Upper lobe of right lung (tissue), 1 donor: ENCODE data around the gene OSBPL10. TPM values are rescaled to one million over a fixed set of nuclear protein-coding genes. Genes with fewer than 3 reads are reported as not detected.

ENCODE experiments used
- ATAC-seq: fragments of 200-7000 bp; cut with Tn5 transposase; one replicate; pipeline ENCODE4 v1.9.1; 2020; ENCODE audit warnings: mild to moderate bottlenecking, moderate library complexity
- DNase-seq: peaks from one replicate; pipeline ENCODE4 v3.0.0-alpha.2; 2020
- H3K27ac ChIP-seq: fragments of 200-600 bp; one replicate; pipeline ENCODE4 v1.8.0; 2022
- H3K27me3 ChIP-seq: fragments of 200-600 bp; one replicate; pipeline ENCODE4 v1.8.0; 2022; ENCODE audit warnings: mild to moderate bottlenecking
- H3K36me3 ChIP-seq: fragments of 200-600 bp; one replicate; pipeline ENCODE4 v1.8.0; 2022
- H3K4me1 ChIP-seq: fragments of 200-600 bp; one replicate; pipeline ENCODE4 v1.8.0; 2022
- H3K4me3 ChIP-seq: fragments of 200-600 bp; one replicate; pipeline ENCODE4 v1.8.0; 2022; ENCODE audit warnings: mild to moderate bottlenecking
- H3K9me3 ChIP-seq: fragments of 200-600 bp; one replicate; pipeline ENCODE4 v1.8.0; 2022
- intact Hi-C: fragments of 100-400 bp; cut with DNase I; formaldehyde crosslinking; loops from one replicate; pipeline ENCODE4 v1.11.0; 2022
- total RNA-seq: library from RNA; stranded (reverse); fragmentation: NEBNext Ultra II Directional; extraction: Animal tissue kit (Norgen Biotek cat#: 25700); gene quantifications from one replicate; pipeline ENCODE4 v1.2.1, GENCODE V29; 2021
- TF ChIP-seq, protein P1 (sequence below): fragments of 200-600 bp; IDR thresholded peaks from one replicate; pipeline ENCODE4 v1.8.0; 2022; ENCODE audit warnings: antibody characterized with exemption
- donor health status: DM: no; HTN: yes; CAD: no; lungs with severe emphysema.

OSBPL10 gene
- total RNA-seq, 1 donor from 2014 or later: 30.8 TPM

GRCh38 chr3:31819441-31819840, 161.6 kb downstream of the OSBPL10 start:
- TF ChIP-seq, protein P1, sequence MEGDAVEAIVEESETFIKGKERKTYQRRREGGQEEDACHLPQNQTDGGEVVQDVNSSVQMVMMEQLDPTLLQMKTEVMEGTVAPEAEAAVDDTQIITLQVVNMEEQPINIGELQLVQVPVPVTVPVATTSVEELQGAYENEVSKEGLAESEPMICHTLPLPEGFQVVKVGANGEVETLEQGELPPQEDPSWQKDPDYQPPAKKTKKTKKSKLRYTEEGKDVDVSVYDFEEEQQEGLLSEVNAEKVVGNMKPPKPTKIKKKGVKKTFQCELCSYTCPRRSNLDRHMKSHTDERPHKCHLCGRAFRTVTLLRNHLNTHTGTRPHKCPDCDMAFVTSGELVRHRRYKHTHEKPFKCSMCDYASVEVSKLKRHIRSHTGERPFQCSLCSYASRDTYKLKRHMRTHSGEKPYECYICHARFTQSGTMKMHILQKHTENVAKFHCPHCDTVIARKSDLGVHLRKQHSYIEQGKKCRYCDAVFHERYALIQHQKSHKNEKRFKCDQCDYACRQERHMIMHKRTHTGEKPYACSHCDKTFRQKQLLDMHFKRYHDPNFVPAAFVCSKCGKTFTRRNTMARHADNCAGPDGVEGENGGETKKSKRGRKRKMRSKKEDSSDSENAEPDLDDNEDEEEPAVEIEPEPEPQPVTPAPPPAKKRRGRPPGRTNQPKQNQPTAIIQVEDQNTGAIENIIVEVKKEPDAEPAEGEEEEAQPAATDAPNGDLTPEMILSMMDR: no peak
- H3K36me3 ChIP-seq: no peaks in the 10 kb centered on the region
- no peaks in the 10 kb centered on the region for H3K9me3 ChIP-seq
- H3K27me3 ChIP-seq: no peaks in the 10 kb centered on the region
- DNase-seq: no peak
- no peak for ATAC-seq
- H3K27ac ChIP-seq: no peak overlapping the region
- no peak overlapping the region for H3K4me3 ChIP-seq
- H3K4me1 ChIP-seq: no peaks in the 10 kb centered on the region
- intact Hi-C loops: no loop called here

- Histone ChIP-seq H3K27me3 (no peaks in the 10 kb centered on the region), H3K9me3 (no peaks in the 10 kb centered on the region), H3K4me1 (no peaks in the 10 kb centered on the region), H3K36me3 (no peaks in the 10 kb centered on the region), H3K4me3 (no peak overlapping the region), H3K27ac (no peak overlapping the region)
- no peak for ATAC-seq
- TF ChIP-seq, protein P1: no peak
- intact Hi-C loops: no loop called here
- no peak for DNase-seq
These were observed 163.6 kb downstream of the OSBPL10 start for GRCh38 chr3:31817411-31817966.

DNA sequence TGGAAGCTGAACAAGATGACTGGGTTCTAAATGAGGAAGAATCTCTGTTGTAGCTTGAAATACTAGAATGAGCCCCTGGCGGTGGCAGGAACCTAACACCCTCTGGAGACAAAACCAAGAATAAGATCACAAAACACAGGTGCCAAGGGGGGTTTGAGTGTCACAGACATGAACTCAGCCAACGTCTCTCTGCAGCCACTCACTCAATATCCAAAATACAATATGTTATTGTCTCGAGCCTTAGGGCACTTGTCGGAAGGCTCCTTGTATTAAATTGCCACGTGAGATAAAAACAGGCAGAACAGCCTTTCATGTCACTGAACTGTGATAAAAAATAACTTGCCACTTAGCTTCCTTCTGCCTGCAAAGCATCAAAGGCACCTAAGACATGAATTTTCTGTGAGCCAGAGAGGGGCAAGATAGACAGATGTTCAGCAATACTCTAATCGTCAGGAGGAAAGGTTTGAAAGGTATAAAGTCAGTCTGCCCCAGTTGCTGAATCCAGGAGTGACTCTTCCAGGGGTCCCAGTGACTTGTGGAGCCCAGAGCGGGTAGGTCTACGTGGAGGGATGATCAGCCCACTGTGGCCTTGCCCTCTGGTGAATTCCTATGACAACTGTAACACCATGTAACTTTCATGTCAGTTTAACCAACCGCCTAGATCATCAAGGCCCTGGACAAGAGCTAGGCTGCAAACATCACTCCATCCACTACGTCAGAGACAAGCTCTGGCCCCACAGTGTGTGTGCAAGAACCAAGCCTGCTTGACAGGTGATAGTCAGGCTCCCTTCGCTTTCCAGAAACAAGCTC, 165.2 kb downstream of the OSBPL10 start:
- Histone ChIP-seq H3K27me3 (no peaks in the 10 kb centered on the region), H3K36me3 (no peaks in the 10 kb centered on the region), H3K4me3 (no peak overlapping the region), H3K4me1 (no peaks in the 10 kb centered on the region), H3K27ac (no peak overlapping the region), H3K9me3 (no peaks in the 10 kb centered on the region)
- DNase-seq: no peak
- no peak for ATAC-seq
- intact Hi-C loops: no loop called here
- TF ChIP-seq, protein P1: no peak

- no peak for DNase-seq
- Histone ChIP-seq H3K4me3 (no peak overlapping the region), H3K9me3 (no peaks in the 10 kb centered on the region), H3K36me3 (no peaks in the 10 kb centered on the region), H3K4me1 (no peaks in the 10 kb centered on the region), H3K27ac (no peak overlapping the region), H3K27me3 (no peaks in the 10 kb centered on the region)
- TF ChIP-seq, protein P1: no peak
- intact Hi-C loops: no loop called here
- no peak for ATAC-seq
These were observed 166.1 kb downstream of the OSBPL10 start for GRCh38 chr3:31815006-31815405.

GRCh38 chr3:31813686-31814085, 167.4 kb downstream of the OSBPL10 start:
- intact Hi-C loops: no loop called here
- H3K4me1 ChIP-seq: no peaks in the 10 kb centered on the region
- TF ChIP-seq, protein P1: no peak
- H3K4me3 ChIP-seq: no peak overlapping the region
- H3K9me3 ChIP-seq: no peaks in the 10 kb centered on the region
- no peaks in the 10 kb centered on the region for H3K27me3 ChIP-seq
- H3K36me3 ChIP-seq: no peaks in the 10 kb centered on the region
- no peak for DNase-seq
- no peak for ATAC-seq
- no peak overlapping the region for H3K27ac ChIP-seq
